ENCODE measurements around the gene FAS.

FAS gene

GRCh38 chr10:88974012-88974411 lies 16.6 kb upstream of the FAS start:
- no peak for DNase-seq

DNA sequence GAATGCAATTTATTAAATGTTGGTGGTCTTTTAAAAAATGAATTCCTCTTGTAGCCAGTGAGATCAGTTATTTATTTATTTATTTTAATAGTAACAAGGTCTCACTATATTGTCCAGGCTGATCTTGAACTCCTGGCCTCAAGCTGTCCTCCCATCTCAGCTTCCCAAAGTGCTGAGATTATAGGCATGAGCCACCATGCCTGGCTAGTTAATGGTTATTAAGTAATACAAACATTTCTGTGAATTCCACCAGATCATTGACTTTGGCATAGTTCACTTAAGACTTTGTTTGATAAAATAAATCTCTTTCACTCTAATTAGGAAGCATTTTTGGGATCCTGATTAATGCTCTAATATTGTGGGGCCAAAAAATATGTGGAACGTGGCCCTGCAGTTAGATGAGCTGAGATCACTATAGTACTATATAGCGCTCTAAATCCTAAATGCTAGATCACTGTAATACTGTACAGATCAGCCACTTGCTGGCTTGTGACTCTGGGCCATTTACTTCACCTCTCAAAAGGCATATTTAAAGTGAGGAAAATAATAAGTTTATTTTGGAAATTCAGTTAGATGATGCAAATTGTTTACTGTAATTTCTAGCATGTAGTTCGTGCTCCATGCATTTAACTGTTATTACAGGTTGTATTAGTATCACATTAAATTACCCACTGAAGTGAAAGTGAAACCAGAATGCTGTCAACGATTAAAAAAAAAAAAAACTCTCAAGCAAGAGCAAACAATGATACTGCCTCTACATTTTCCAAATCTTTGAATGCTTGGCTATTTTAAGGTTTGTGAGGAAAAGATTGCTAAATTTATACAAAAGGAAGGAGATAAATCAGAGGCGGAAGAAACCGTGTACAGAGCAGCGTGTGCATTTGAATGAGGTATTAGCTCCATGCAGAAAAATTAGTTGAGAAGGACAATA lies 15.9 kb upstream of the FAS start:
- no peak for DNase-seq

GRCh38 chr10:88975377-88975720 lies 15.2 kb upstream of the FAS start:
- DNase-seq, result no peak

DNA sequence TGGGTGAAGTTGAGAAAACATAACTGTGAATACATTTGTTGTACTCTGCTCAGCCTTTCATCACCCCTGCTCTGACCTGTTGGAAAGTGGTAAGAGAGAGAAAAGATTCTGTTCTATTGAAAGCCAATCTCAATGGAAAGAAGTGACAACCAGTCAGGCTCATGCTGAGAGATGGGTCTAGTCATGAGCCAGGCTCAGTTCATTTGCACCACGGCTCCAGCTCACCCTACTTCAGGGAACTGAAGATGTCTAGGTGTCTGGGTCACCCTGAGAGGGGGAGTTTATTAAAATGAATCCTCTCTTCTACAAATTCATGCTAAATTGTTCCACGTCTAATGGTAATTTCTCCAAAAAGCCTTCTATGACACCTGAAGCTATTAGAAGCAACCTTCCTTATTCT lies 12.1 kb upstream of the FAS start:
- no peak for DNase-seq

DNA sequence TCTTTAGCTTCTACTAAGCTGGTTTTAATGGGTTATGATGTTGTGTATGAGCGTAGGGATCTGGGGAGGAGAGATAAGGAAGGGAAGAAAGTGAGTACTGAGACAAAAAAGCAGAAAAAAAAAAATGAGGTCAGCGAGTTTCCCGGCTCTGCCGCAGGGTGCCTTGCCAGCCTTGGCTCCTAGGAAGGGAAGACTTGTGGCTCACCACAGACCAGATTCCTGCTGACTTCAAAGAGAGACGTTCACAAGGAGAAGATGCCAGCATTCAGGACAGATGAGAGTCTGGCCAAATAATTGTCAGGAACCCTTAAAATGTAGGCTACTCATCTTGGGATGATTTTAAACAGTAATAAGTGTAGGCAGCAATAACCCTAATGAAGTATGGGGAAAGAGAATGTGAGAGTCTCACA lies 11.4 kb upstream of the FAS start:
- no peak for DNase-seq

- no peak for DNase-seq
These were observed 11.0 kb upstream of the FAS start for GRCh38 chr10:88979603-88980002.

- DNase-seq, result no peak
These were observed 10.4 kb upstream of the FAS start for GRCh38 chr10:88980247-88980646.

GRCh38 chr10:88980800-88981199 lies 9.8 kb upstream of the FAS start:
- no peak for DNase-seq

DNA sequence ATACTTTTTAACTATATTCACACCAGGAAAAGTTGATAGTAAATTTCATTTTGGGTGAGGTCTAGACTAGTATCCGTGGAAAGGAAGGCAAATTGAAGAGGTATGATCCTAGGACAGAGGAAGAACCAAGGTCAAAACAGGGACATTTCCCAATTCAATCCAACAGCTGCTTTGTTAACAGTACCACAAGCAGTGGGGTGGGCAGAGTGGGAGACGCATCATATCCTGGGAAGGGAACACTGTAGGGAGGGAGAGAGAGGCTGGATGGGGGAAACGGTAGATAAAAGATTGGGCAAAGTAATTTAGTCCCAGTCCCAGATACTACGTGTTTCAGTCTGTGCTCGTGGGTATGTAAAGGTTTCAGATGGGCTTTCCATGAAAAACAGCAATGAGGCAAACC lies 9.2 kb upstream of the FAS start:
- no peak for DNase-seq

DNA sequence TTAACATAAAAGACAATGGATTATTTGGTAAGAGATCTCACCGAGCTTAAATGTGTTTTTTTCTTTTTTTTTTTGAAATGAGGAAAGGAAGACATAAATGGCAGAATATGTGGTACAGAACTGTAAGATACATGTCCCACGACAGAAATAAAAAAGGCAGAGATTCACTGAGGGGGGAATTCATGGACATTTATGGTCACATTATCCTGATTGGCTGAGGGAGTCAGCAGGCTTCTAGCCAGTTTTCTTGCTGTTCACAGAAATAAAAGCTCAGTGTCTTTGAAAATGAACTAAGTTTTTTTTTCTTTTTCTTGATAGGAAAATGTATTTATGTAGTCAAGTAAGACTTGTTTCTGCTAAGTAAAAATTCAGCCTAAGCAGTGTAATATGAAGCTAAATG lies 8.2 kb upstream of the FAS start:
- DNase-seq, result no peak

DNA sequence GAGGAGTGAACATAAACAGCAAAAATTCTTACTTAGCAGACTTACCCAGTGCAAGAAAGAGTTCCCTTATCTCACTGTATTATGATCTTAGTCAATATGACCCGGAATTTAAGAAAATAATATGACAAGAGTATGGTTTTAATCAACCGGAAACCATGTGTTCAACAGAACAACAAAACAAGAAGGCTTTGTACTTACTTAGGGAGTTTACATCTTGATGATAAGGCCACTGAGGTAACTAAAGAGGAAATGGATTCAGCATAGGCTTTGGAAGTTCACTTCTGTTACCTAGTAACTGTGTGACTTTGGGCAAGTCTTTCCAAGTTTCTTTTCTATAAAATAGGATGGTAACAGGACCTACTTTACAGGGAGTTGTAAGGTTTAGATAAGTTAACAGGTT lies 7.4 kb upstream of the FAS start:
- DNase-seq, result no peak

DNA sequence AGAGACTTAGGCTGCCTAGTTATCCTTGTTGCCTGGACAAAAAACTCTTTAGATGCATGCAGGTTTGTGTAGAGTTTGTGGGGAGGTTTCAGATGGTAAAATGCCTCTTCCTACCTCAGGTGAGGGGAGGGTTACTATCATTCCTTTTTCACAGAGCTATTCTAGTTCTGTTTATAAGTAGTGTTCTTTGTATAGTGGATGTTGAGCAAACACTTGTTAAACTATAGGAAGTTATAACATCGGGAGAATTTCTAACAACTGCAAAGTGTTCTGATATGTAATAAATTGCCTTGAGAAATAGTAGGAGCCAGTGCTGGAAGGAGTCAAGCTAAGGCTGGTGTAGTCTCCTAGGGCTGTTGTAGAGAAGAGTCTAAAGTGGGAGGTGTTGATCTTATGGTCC lies 6.7 kb upstream of the FAS start:
- no peak for DNase-seq

GRCh38 chr10:88984525-88984924 lies 6.1 kb upstream of the FAS start:
- DNase-seq, result no peak

- DNase-seq, result no peak
These were observed 3.9 kb upstream of the FAS start for GRCh38 chr10:88986549-88987242.

DNA sequence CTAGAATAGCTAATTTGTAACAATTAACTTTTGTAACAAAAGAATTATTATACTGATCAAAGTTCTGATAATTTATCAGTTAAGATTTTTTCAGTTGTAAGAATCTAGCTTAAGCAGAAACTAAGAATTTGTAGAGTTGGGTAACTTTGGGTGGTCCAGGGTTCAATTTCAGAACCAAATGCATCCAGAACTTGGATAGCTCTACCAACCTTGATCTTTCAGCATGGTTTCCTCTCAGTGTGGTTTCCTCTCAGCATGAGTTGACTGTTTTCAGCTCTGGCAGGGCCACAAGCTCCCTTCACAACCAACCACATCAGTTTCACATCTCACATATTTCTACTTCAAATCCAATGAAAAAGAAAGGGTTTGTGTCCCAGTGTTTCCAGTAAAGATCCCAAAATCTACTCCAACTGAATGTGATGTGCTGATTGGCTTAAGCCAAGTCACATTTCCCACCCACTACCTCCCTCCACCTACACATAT lies 3.3 kb upstream of the FAS start:
- no peak for DNase-seq

- no peak for DNase-seq
These were observed 2.8 kb upstream of the FAS start for GRCh38 chr10:88987840-88988239.

- no peak for DNase-seq
These were observed 1.2 kb upstream of the FAS start for GRCh38 chr10:88989423-88989822.

DNA sequence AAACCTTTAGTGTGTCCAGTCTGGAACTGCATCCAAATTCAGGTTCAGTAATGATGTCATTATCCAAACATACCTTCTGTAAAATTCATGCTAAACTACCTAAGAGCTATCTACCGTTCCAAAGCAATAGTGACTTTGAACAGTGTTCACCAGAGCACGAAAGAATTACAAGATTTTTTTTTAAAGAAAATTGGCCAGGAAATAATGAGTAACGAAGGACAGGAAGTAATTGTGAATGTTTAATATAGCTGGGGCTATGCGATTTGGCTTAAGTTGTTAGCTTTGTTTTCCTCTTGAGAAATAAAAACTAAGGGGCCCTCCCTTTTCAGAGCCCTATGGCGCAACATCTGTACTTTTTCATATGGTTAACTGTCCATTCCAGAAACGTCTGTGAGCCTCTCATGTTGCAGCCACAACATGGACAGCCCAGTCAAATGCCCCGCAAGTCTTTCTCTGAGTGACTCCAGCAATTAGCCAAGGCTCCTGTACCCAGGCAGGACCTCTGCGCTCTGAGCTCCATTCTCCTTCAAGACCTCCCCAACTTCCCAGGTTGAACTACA lies 694 bp upstream of the FAS start:
- DNase-seq, result no peak

- DNase-seq, result no peak
These were observed 732 bp downstream of the FAS start for GRCh38 chr10:88991161-88991898.

DNA sequence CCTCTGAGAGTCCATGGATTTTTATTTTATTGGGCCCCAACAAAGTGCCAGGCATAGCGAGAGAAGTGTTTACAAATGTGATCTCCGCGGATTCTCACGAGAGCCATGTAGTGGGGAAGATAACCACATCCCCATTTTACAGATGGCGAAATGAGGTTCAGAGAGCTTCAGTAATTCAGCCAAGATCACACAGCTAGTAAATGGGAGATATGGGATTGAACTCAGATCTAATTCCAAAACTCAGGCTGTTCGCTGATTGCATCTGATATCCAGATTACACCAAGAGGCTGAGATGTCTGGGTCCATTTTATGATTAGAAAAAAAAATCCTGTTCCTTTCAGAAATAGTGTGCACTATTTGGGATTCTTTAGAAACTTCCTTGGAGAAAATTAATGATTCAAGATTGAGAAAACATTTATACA lies 1.3 kb downstream of the FAS start:
- no peak for DNase-seq

- DNase-seq, result no peak
These were observed 2.4 kb downstream of the FAS start for GRCh38 chr10:88992921-88993524.

DNA sequence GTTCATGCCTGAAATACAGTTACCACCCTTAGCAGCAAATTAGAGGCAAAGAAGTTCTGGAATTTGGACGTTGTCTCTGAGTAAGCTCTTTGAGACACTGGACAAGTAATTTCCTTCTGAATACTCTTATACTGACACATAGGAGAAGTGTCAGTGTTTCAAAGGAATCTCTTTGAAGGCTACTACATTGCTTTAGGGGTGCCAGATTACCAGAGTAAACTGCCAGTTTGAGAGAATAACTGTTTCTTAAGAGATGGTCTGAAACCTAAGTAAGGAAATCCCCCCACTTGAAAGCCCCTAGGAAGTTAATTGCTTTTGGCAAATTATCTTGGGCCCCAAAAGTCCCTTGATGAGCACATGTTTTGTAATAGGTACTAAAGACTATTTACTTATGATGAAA lies 3.4 kb downstream of the FAS start:
- DNase-seq, result no peak

All from NCI-H2081 treated with DMSO at 0.1 percent for 48 hours (cell line).